ENCODE measurements around the gene DZANK1.
"Not testable (repeated sequence)": the region's sequence is repeated elsewhere in the genome, so short reads cannot be mapped to it uniquely, and the experiment has no call there.

The DZANK1 gene

GRCh38 chr20:18466894-18467730 is at the start of gene DZANK1, which contains the start of gene POLR3F:
TSS of gene DZANK1 (minus strand) at chr20:18467030. CDS start at chr20:18465358, 1,672 bp downstream.
TSS of gene POLR3F (plus strand) at chr20:18467390. CDS start at chr20:18467507, 117 bp downstream.
- peak; percentile 97 for DNase-seq (ENCODE audit: low spot score)

GRCh38 chr20:18515973-18516372 is 49.1 kb upstream of the DZANK1 start:
- peak; percentile 29 for DNase-seq (ENCODE audit: low spot score)

- no peak for DNase-seq (ENCODE audit: low spot score)
Measured at GRCh38 chr20:18514127-18514526, 47.3 kb upstream of the DZANK1 start.

GRCh38 chr20:18513208-18513607 is 46.4 kb upstream of the DZANK1 start:
- DNase-seq (ENCODE audit: low spot score) = no peak

- DNase-seq (ENCODE audit: low spot score) = no peak
Measured at GRCh38 chr20:18511571-18511970, 44.7 kb upstream of the DZANK1 start.

- peak; percentile 99 for DNase-seq (ENCODE audit: low spot score)
Measured at GRCh38 chr20:18507218-18508191, 40.7 kb upstream of the DZANK1 start, which contains the start of gene SEC23B. TSS of gene SEC23B (plus strand) at chr20:18507940. CDS start at chr20:18510836, 2,896 bp downstream.

- no peak for DNase-seq (ENCODE audit: low spot score)
Measured at GRCh38 chr20:18506744-18507143, 39.9 kb upstream of the DZANK1 start.

GRCh38 chr20:18504479-18505060 is 37.7 kb upstream of the DZANK1 start:
- no peak for DNase-seq (ENCODE audit: low spot score)

GRCh38 chr20:18501672-18502071 is 34.8 kb upstream of the DZANK1 start:
- DNase-seq (ENCODE audit: low spot score) = not testable (repeated sequence)

GRCh38 chr20:18497603-18498002 is 30.8 kb upstream of the DZANK1 start:
- no peak for DNase-seq (ENCODE audit: low spot score)

- peak; percentile 79 for DNase-seq (ENCODE audit: low spot score)
Measured at GRCh38 chr20:18496740-18497592, 30.1 kb upstream of the DZANK1 start, which contains the start of gene RBBP9. TSS of gene RBBP9 (minus strand) at chr20:18497225. CDS start at chr20:18497167, 58 bp downstream.

GRCh38 chr20:18496042-18496441 is 29.2 kb upstream of the DZANK1 start:
- no peak for DNase-seq (ENCODE audit: low spot score)

- DNase-seq (ENCODE audit: low spot score) = no peak
Measured at GRCh38 chr20:18488301-18488700, 21.5 kb upstream of the DZANK1 start.

GRCh38 chr20:18481596-18481995 is 14.8 kb upstream of the DZANK1 start:
- no peak for DNase-seq (ENCODE audit: low spot score)

GRCh38 chr20:18477821-18478220 is 11.0 kb upstream of the DZANK1 start:
- no peak for DNase-seq (ENCODE audit: low spot score)

- DNase-seq (ENCODE audit: low spot score) = no peak
Measured at GRCh38 chr20:18477218-18477617, 10.4 kb upstream of the DZANK1 start.

- no peak for DNase-seq (ENCODE audit: low spot score)
Measured at GRCh38 chr20:18466574-18466893, 296 bp downstream of the DZANK1 start.

- DNase-seq (ENCODE audit: low spot score) = no peak
Measured at GRCh38 chr20:18465536-18466200, 1.2 kb downstream of the DZANK1 start.

GRCh38 chr20:18456600-18456999 is 10.2 kb downstream of the DZANK1 start:
- DNase-seq (ENCODE audit: low spot score) = no peak

- DNase-seq (ENCODE audit: low spot score) = no peak
Measured at GRCh38 chr20:18443886-18444285, 22.9 kb downstream of the DZANK1 start.

- DNase-seq (ENCODE audit: low spot score) = no peak
Measured at GRCh38 chr20:18440403-18440802, 26.4 kb downstream of the DZANK1 start.

Data from pons (tissue), 1 donor.